ENCODE results near the gene REM2.
A peak's percentile ranks its signal among the peaks of the same experiment; 100 is the strongest.

Gene REM2

DNA sequence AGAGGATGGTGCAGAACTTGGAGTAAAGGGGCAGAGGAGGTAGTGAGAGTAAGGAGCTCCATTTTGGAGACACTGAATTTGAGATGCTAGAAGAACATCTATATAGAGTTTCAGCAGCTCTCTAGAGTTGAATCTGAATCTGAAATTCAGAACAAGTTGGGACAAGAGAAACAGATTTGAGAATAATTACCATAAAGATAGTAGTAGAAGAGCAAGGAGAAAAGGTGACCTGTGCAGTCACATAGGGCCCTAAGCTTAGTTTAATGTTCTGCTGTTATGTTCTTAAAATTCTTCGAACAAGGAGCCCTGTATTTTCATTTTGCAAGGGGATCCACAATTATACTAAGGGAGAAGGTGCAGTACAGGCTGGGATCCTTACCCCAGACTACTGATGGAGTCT, 7.4 kb downstream of the REM2 start:
- Histone ChIP-seq H3K9ac (ENCODE audit: low read depth, low read length) (no peak overlapping the region), H3K27me3 (ENCODE audit: control insufficient read depth, insufficient read depth, low read length) (no peaks in the 10 kb centered on the region), H3K9me3 (replicated peaks; ENCODE audit: low read length) (no peaks in the 10 kb centered on the region), H3K4me3 (ENCODE audit: low read length) (no peak overlapping the region), H3K36me3 (ENCODE audit: insufficient read depth, low read length) (no peaks in the 10 kb centered on the region), H3K4me1 (ENCODE audit: control insufficient read depth, insufficient read depth, low read length) (peaks cover 16% of the 10 kb centered on the region), H3K4me2 (ENCODE audit: low read length) (no peak overlapping the region)

DNA sequence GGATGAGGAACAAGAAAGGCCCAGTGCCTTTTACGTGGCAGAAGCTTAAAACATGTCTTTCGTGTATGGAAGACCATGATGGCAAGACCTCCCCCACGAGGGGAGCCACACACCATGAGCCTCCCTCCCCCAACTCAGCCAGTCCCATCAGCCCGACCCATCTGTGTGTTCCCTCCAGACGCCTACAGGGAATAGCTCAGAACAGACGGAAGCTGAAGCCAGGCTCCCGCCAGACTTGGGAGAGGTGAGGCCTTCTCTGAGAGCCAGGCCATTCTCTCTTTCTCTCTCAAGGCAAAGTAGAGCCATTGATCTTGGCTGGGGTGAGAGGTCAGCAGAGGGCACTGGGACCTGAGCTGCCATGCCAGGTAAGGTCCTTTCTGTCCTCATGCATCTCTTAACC, 9.5 kb downstream of the REM2 start:
- no peak overlapping the region for H3K9ac ChIP-seq (ENCODE audit: low read depth, low read length)
- peaks cover 7% of the 10 kb centered on the region for H3K4me1 ChIP-seq (ENCODE audit: control insufficient read depth, insufficient read depth, low read length)
- no peaks in the 10 kb centered on the region for H3K9me3 ChIP-seq (replicated peaks; ENCODE audit: low read length)
- no peaks in the 10 kb centered on the region for H3K36me3 ChIP-seq (ENCODE audit: insufficient read depth, low read length)
- H3K4me2 ChIP-seq (ENCODE audit: low read length), result no peak overlapping the region
- no peaks in the 10 kb centered on the region for H3K27me3 ChIP-seq (ENCODE audit: control insufficient read depth, insufficient read depth, low read length)
- H3K4me3 ChIP-seq (ENCODE audit: low read length), result no peak overlapping the region

DNA sequence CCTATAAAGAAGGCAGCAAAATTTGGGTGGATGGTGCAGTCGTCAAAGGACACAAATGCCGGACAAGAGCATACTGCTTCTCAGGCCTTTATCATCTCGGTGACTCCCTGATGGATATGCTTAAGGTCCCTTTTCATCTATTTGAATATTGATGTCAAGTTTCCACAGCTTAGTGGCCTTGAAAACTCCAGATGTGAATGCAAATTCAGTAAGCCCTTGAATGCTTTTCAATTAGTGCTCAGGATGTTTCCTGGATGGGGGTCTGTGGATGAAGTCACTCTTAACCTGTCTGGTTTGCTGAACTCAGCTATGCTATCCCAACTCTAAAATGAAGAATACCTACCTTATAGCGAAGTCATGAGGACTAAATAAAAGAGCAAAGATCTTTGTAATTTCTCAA, 10.7 kb downstream of the REM2 start:
- H3K9ac ChIP-seq (ENCODE audit: low read depth, low read length), result no peak overlapping the region

DNA sequence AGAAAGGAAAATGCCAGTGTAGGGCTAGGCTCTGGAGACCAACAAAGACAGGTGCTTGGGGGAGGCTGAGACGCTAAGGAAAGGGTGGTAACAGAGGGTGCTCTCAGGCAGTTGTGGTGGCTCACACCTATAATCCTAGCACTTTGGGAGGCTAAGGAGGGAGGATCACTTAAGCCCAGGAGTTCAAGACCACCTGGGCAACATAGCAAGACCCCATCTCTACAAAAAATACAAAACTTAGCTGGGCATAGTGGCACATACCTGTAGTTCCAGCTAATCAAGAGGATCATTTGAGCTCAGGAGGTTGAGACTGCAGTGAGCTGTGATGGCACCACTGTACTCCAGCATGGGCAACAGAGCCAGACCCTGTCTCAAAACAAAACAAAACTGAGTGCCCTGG, 12.4 kb downstream of the REM2 start:
- Histone ChIP-seq H3K27me3 (ENCODE audit: control insufficient read depth, insufficient read depth, low read length) (no peaks in the 10 kb centered on the region), H3K9ac (ENCODE audit: low read depth, low read length) (no peak overlapping the region), H3K36me3 (ENCODE audit: insufficient read depth, low read length) (no peaks in the 10 kb centered on the region), H3K4me3 (ENCODE audit: low read length) (no peak overlapping the region), H3K4me1 (ENCODE audit: control insufficient read depth, insufficient read depth, low read length) (peaks cover 19% of the 10 kb centered on the region), H3K4me2 (ENCODE audit: low read length) (no peak overlapping the region), H3K9me3 (replicated peaks; ENCODE audit: low read length) (no peaks in the 10 kb centered on the region)

More for the DNA sequence above, 10.7 kb downstream of the REM2 start:
- no peaks in the 10 kb centered on the region for H3K27me3 ChIP-seq (ENCODE audit: control insufficient read depth, insufficient read depth, low read length)
- H3K36me3 ChIP-seq (ENCODE audit: insufficient read depth, low read length), result no peaks in the 10 kb centered on the region
- no peaks in the 10 kb centered on the region for H3K9me3 ChIP-seq (replicated peaks; ENCODE audit: low read length)
- H3K4me2 ChIP-seq (ENCODE audit: low read length), result no peak overlapping the region
- peaks cover 11% of the 10 kb centered on the region for H3K4me1 ChIP-seq (ENCODE audit: control insufficient read depth, insufficient read depth, low read length)
- no peak overlapping the region for H3K4me3 ChIP-seq (ENCODE audit: low read length)

DNA sequence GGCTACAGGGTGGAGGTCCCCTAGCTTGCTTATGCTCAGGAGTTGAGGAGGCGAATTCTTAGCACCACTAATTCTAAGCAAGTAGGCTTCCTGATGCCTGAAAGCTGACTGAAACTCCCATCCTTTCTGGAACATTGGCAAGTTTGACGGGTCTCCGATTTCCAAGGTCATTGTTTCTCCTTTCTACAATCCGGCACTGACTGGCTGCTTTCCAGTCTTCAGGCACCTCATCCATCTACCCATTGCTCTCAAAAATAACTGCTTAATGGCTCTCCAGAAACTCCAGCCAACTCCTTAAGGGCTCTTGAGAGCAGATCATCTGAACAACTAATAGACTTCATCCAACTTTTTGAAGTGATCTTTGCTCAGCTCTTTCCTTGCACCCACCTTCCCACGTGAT, 13.3 kb downstream of the REM2 start:
- H3K36me3 ChIP-seq (ENCODE audit: insufficient read depth, low read length), result peaks cover 10% of the 10 kb centered on the region

DNA sequence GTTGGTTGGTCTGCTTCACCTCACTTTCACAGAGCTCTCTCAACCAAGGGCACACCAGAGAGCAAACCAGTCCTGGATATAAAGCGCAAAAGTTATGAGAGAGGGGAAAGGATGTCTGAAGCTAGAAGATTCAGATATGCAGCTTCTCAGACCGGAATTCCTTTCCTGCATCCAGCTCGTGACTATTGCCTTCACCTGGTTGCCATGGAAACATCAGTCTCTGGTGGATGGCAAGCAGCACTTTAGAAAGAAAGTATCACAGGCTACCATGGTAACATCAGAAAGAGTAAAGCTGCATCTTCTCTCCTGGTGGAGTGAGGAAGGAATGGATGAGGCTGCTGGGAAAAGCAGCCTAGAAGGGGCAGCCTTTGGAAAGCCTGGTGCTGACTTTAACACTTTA, 13.7 kb downstream of the REM2 start:
- Histone ChIP-seq H3K27me3 (ENCODE audit: control insufficient read depth, insufficient read depth, low read length) (no peaks in the 10 kb centered on the region), H3K36me3 (ENCODE audit: insufficient read depth, low read length) (peaks cover 14% of the 10 kb centered on the region), H3K4me2 (ENCODE audit: low read length) (no peak overlapping the region), H3K4me3 (ENCODE audit: low read length) (no peak overlapping the region), H3K9ac (ENCODE audit: low read depth, low read length) (no peak overlapping the region), H3K9me3 (replicated peaks; ENCODE audit: low read length) (no peaks in the 10 kb centered on the region), H3K4me1 (ENCODE audit: control insufficient read depth, insufficient read depth, low read length) (peaks cover 19% of the 10 kb centered on the region)

More for the DNA sequence above, 13.3 kb downstream of the REM2 start:
- Histone ChIP-seq H3K4me1 (ENCODE audit: control insufficient read depth, insufficient read depth, low read length) (peaks cover 19% of the 10 kb centered on the region), H3K9me3 (replicated peaks; ENCODE audit: low read length) (no peaks in the 10 kb centered on the region), H3K4me2 (ENCODE audit: low read length) (no peak overlapping the region), H3K27me3 (ENCODE audit: control insufficient read depth, insufficient read depth, low read length) (no peaks in the 10 kb centered on the region), H3K4me3 (ENCODE audit: low read length) (no peak overlapping the region), H3K9ac (ENCODE audit: low read depth, low read length) (no peak overlapping the region)

DNA sequence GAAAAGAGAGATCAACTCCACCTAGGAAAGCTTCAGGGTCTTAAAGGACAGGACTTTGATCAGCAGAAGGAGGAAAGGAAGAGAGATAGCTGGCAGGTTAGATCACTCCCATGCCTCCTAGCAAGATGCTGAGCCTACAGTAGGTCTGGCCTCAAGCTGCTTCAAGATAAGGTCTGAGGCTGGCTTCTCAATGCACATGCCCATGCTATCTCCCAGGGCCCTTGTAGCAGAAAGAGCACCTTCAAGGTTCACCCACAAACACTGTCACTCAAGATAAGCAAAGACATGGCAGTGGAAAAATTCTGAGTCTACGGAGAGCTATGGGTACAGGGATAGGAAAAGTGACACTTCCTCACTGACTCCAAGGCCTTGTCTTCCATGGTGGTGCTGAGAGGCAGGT, 14.3 kb downstream of the REM2 start:
- Histone ChIP-seq H3K4me1 (ENCODE audit: control insufficient read depth, insufficient read depth, low read length) (peaks cover 19% of the 10 kb centered on the region), H3K9me3 (replicated peaks; ENCODE audit: low read length) (no peaks in the 10 kb centered on the region), H3K9ac (ENCODE audit: low read depth, low read length) (no peak overlapping the region), H3K27me3 (ENCODE audit: control insufficient read depth, insufficient read depth, low read length) (no peaks in the 10 kb centered on the region), H3K4me3 (ENCODE audit: low read length) (no peak overlapping the region), H3K4me2 (ENCODE audit: low read length) (no peak overlapping the region), H3K36me3 (ENCODE audit: insufficient read depth, low read length) (peaks cover 19% of the 10 kb centered on the region)

DNA sequence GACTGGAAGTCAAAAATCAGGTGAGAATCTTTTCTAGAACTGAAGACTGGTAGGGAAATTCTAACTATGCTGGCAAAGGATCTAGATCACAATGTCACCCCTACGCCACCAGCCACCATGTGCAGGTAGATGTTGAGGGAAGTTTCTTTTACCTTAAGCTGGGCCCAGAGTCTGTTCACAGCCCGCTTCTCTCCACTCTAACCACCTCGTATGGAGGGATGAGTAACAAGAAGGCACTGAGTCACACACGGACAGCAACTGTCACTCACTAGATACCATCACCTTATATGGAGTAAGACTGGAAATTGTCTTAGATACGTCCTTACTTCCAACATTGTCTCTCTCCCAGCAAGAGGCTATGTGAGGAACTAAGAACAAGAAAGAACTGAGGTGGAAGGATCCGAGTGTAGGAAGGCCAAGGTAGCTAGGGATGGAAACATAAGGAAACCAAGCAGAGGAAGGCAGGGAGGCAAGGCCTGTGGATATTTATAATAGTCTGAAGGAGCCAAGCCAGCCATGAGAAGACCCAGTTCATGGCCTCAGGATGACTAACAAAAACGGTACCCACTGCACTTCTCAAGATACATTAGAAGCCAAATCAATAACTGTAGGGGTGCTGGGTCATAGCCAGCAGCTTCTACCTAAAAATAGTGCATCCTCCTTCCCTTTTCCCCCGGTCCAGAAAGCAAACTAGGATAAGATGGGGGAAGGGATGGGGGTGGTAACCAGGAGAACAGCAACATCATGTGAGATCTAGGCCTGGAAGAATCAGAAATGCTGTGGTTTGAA, 15.5 kb downstream of the REM2 start:
- Histone ChIP-seq H3K9ac (ENCODE audit: low read depth, low read length) (peak overlapping the region; percentile 23), H3K4me3 (ENCODE audit: low read length) (no peak overlapping the region), H3K36me3 (ENCODE audit: insufficient read depth, low read length) (peaks cover 27% of the 10 kb centered on the region), H3K4me2 (ENCODE audit: low read length) (peak overlapping the region; percentile 38), H3K4me1 (ENCODE audit: control insufficient read depth, insufficient read depth, low read length) (peaks cover 19% of the 10 kb centered on the region), H3K9me3 (replicated peaks; ENCODE audit: low read length) (no peaks in the 10 kb centered on the region), H3K27me3 (ENCODE audit: control insufficient read depth, insufficient read depth, low read length) (no peaks in the 10 kb centered on the region)

DNA sequence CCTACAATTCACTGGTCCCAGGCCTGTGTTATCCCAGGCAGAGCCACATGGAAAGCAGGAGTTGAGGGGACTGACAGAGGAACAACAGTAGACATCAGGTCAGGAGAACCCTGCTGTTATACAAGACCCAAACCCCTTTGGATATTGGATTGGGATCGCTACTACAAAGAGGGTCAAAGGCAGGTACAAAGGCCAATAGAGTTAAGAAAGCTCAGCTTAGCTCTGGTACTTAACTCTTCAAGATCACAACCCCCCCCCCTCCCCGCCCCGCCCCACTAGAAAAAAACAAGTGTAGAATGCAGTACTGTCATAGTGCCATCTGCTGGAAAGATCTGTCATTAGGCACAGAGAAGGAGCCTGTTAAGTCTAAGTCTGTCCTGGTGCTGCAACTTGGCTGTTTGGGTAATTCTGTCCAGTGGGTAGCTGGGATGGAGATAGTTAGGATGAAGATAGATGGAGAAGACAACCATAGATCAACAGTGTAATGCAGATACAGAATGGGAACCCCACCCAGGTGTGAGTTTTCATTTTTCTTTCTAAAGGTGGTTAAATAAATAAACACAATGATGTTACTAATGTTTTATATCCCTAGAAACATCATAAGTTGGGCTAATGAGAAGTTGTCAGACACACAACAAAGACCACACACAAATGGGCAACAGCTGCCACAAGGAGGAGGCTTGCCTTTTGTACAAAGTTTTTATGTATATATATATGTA, 17.2 kb downstream of the REM2 start:
- Histone ChIP-seq H3K4me2 (ENCODE audit: low read length) (no peak overlapping the region), H3K9me3 (replicated peaks; ENCODE audit: low read length) (no peaks in the 10 kb centered on the region), H3K4me1 (ENCODE audit: control insufficient read depth, insufficient read depth, low read length) (peaks cover 19% of the 10 kb centered on the region), H3K9ac (ENCODE audit: low read depth, low read length) (no peak overlapping the region), H3K27me3 (ENCODE audit: control insufficient read depth, insufficient read depth, low read length) (no peaks in the 10 kb centered on the region), H3K36me3 (ENCODE audit: insufficient read depth, low read length) (peaks cover 44% of the 10 kb centered on the region), H3K4me3 (ENCODE audit: low read length) (no peak overlapping the region)

DNA sequence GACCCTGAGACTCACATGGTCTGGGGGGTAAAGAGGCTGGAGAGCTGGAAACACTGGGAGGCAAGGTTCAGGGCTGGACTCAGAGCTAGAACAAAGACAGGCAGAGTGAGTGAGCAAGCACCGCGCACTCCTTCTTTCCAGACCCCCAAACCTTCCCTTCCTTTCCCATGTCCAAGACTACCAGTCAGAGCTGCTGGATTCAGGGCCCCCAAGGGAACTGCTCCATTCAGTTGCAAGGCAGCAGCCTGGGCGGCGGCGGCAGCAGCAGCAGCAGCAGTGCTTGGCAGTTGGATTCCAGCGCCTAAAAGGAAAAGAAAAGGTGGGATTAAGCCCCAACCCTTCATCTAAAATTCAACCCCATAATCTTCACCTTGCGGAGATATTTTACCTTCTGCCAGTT, 18.8 kb downstream of the REM2 start:
- Histone ChIP-seq H3K9me3 (replicated peaks; ENCODE audit: low read length) (no peaks in the 10 kb centered on the region), H3K4me1 (ENCODE audit: control insufficient read depth, insufficient read depth, low read length) (peaks cover 19% of the 10 kb centered on the region), H3K9ac (ENCODE audit: low read depth, low read length) (no peak overlapping the region), H3K4me3 (ENCODE audit: low read length) (no peak overlapping the region), H3K4me2 (ENCODE audit: low read length) (no peak overlapping the region), H3K27me3 (ENCODE audit: control insufficient read depth, insufficient read depth, low read length) (no peaks in the 10 kb centered on the region), H3K36me3 (ENCODE audit: insufficient read depth, low read length) (peaks cover 60% of the 10 kb centered on the region)

DNA sequence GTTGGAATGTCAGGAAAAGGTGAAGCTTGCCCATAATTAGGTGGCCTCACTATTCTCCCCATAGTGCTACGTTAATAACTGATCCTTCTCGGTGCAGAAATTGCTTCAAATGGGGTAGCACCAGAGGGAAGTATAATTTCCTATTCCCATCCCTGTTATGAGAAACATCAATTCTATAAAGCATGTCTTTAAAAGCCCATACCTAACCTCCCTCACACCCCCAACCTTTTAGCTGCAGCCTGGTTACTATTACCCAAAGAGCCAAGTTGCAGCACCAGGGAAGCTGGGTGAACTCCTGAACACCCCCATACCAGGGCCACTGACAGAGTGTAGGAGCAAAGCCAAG, 20.7 kb downstream of the REM2 start:
- H3K9me3 ChIP-seq (replicated peaks; ENCODE audit: low read length), result no peaks in the 10 kb centered on the region
- no peak overlapping the region for H3K9ac ChIP-seq (ENCODE audit: low read depth, low read length)
- H3K4me3 ChIP-seq (ENCODE audit: low read length), result no peak overlapping the region
- H3K4me1 ChIP-seq (ENCODE audit: control insufficient read depth, insufficient read depth, low read length), result peaks cover 8% of the 10 kb centered on the region
- no peaks in the 10 kb centered on the region for H3K27me3 ChIP-seq (ENCODE audit: control insufficient read depth, insufficient read depth, low read length)
- peaks cover 75% of the 10 kb centered on the region for H3K36me3 ChIP-seq (ENCODE audit: insufficient read depth, low read length)
- no peak overlapping the region for H3K4me2 ChIP-seq (ENCODE audit: low read length)

DNA sequence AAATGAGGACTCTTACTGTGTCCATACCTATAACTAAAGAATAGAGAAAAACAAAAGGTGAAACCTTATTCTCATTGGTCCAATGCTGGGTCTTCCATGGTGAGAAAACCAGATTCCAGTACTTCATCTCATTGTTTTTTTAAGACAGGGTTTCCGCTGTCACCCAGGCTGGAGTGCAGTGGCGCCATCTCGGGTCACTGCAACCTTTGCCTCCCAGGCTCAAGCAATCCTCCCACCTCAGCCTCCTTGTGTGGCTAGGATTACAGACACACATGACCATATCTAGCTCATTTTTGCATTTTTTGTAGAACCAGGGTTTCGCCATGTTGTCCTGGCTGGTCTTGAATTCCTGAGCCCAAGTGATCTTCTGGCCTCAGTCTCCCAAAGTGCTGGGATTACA, 22.6 kb downstream of the REM2 start:
- Histone ChIP-seq H3K27me3 (ENCODE audit: control insufficient read depth, insufficient read depth, low read length) (no peaks in the 10 kb centered on the region), H3K4me3 (ENCODE audit: low read length) (no peak overlapping the region), H3K4me2 (ENCODE audit: low read length) (no peak overlapping the region), H3K36me3 (ENCODE audit: insufficient read depth, low read length) (peaks cover 81% of the 10 kb centered on the region), H3K4me1 (ENCODE audit: control insufficient read depth, insufficient read depth, low read length) (no peaks in the 10 kb centered on the region), H3K9ac (ENCODE audit: low read depth, low read length) (no peak overlapping the region), H3K9me3 (replicated peaks; ENCODE audit: low read length) (no peaks in the 10 kb centered on the region)

Data from skeletal muscle satellite cell (primary cell).